ENCODE results near the gene WWC2.

GRCh38 chr4:183254162-183254561 lies 155.1 kb downstream of the WWC2 start:
- no peak for TF ChIP-seq CTCF (IDR thresholded peaks at IDR 0.05)
- no peak for TF ChIP-seq POLR2AphosphoS5 (IDR thresholded peaks at IDR 0.05)
